ENCODE results near the gene PHF24.

PHF24 gene

DNA sequence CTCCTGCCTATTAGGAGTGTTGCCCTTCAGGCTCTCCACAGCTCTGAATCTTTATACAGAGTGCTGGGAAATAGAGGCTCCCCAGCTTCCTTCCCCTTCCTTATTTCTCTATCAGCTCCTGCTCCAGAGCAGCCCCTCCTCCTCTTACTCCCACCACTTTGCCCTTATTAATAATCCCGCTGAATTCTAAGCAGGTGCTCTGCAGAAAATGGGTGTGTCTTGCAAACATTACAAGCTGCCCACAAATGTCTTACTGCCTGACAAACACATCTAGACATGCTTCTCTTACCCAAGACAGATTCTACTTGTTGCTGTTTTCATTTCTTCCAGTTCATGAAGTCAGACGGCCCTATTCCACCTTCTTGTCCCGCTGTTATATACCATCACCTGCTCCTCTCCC lies 6.4 kb downstream of the PHF24 start:
- Histone ChIP-seq H3F3A (ENCODE audit: low read depth) (no peaks in the 10 kb centered on the region), H3K36me3 (ENCODE audit: insufficient read depth, low read length) (no peaks in the 10 kb centered on the region), H3K9ac (ENCODE audit: low read depth, low read length, poor library complexity, severe bottlenecking) (no peak overlapping the region), H3K9me3 (ENCODE audit: insufficient read depth, low read depth, low read length) (no peaks in the 10 kb centered on the region), H2AFZ (ENCODE audit: low read length) (no peak overlapping the region), H3K4me2 (ENCODE audit: low read depth, low read length, poor library complexity, severe bottlenecking) (no peak overlapping the region), H4K20me1 (ENCODE audit: insufficient read depth, low read length, poor library complexity, severe bottlenecking) (no peaks in the 10 kb centered on the region), H3K79me2 (ENCODE audit: insufficient read depth, low read length) (no peaks in the 10 kb centered on the region), H3K4me1 (ENCODE audit: insufficient read depth, low read length, poor library complexity, severe bottlenecking) (no peaks in the 10 kb centered on the region), H3K9me2 (replicated peaks; ENCODE audit: low read depth, low read length) (no peaks in the 10 kb centered on the region), H3K27me3 (ENCODE audit: insufficient read depth, low read length, poor library complexity, severe bottlenecking) (peaks cover 4% of the 10 kb centered on the region), H3K4me3 (ENCODE audit: low read length, poor library complexity, severe bottlenecking) (no peak overlapping the region)
- TF ChIP-seq EZH2phosphoT487 (IDR thresholded peaks at IDR 0.05; ENCODE audit: borderline replicate concordance): no peak
- TF ChIP-seq, protein P1, sequence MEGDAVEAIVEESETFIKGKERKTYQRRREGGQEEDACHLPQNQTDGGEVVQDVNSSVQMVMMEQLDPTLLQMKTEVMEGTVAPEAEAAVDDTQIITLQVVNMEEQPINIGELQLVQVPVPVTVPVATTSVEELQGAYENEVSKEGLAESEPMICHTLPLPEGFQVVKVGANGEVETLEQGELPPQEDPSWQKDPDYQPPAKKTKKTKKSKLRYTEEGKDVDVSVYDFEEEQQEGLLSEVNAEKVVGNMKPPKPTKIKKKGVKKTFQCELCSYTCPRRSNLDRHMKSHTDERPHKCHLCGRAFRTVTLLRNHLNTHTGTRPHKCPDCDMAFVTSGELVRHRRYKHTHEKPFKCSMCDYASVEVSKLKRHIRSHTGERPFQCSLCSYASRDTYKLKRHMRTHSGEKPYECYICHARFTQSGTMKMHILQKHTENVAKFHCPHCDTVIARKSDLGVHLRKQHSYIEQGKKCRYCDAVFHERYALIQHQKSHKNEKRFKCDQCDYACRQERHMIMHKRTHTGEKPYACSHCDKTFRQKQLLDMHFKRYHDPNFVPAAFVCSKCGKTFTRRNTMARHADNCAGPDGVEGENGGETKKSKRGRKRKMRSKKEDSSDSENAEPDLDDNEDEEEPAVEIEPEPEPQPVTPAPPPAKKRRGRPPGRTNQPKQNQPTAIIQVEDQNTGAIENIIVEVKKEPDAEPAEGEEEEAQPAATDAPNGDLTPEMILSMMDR (conservative IDR thresholded peaks at IDR 0.05; ENCODE audit: low read length): no peak

DNA sequence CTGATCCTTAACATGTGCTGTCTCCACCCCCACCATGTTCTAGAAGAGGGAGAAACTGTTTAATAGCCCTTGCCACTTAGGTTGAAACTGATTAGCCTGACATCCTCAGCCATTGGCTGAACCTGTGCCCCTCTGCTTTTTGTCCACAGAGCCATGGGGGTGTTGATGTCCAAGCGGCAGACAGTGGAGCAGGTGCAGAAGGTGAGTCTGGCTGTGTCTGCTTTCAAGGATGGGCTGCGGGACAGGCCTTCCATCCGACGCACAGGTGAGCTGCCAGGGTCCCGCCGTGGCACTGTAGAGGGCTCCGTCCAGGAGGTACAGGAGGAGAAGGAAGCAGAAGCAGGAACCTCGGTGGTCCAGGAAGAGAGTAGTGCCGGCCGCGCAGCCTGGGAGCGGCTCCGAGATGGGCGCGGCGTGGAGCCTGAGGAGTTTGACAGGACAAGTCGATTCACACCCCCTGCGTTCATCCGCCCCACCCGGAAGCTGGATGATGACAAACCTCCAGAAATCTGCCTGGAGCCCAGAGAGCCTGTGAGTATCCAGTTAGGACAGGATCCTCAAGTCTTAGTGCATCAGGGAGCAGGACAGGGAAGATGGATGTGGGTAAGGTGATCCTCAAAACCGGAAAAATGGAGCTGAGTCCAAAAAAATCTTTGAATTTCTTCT lies 13.2 kb downstream of the PHF24 start:
- Histone ChIP-seq H4K20me1 (ENCODE audit: insufficient read depth, low read length, poor library complexity, severe bottlenecking) (no peaks in the 10 kb centered on the region), H2AFZ (ENCODE audit: low read length) (no peak overlapping the region), H3K9me3 (ENCODE audit: insufficient read depth, low read depth, low read length) (no peaks in the 10 kb centered on the region), H3K4me2 (ENCODE audit: low read depth, low read length, poor library complexity, severe bottlenecking) (no peak overlapping the region), H3K4me3 (ENCODE audit: low read length, poor library complexity, severe bottlenecking) (no peak overlapping the region), H3K79me2 (ENCODE audit: insufficient read depth, low read length) (no peaks in the 10 kb centered on the region), H3F3A (ENCODE audit: low read depth) (no peaks in the 10 kb centered on the region), H3K36me3 (ENCODE audit: insufficient read depth, low read length) (no peaks in the 10 kb centered on the region), H3K27me3 (ENCODE audit: insufficient read depth, low read length, poor library complexity, severe bottlenecking) (peaks cover 4% of the 10 kb centered on the region), H3K9ac (ENCODE audit: low read depth, low read length, poor library complexity, severe bottlenecking) (no peak overlapping the region), H3K4me1 (ENCODE audit: insufficient read depth, low read length, poor library complexity, severe bottlenecking) (no peaks in the 10 kb centered on the region), H3K9me2 (replicated peaks; ENCODE audit: low read depth, low read length) (no peaks in the 10 kb centered on the region)
- TF ChIP-seq EZH2phosphoT487 (IDR thresholded peaks at IDR 0.05; ENCODE audit: borderline replicate concordance): no peak
- TF ChIP-seq, protein P1 (conservative IDR thresholded peaks at IDR 0.05; ENCODE audit: low read length): no peak

DNA sequence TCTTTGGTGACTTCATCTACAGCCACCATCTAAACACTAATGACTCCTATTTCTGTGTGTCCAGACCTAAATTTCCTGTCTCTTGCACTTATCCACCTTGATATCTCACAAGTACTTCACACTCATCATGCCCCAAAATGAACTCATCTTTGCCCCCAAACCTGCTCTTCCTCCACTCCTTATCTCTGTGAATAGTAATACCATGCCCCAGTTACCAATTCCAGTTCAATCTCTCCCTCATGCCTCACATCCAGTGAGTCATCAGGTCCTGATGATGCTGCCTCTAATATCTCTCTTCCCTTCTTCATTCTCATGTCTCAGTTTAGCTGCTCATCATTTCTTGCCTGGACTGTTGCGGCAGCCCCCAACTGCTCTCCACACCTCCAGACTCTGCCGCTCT lies 16.6 kb downstream of the PHF24 start:
- Histone ChIP-seq H3K79me2 (ENCODE audit: insufficient read depth, low read length) (no peaks in the 10 kb centered on the region), H3K36me3 (ENCODE audit: insufficient read depth, low read length) (no peaks in the 10 kb centered on the region), H3F3A (ENCODE audit: low read depth) (no peaks in the 10 kb centered on the region), H3K4me3 (ENCODE audit: low read length, poor library complexity, severe bottlenecking) (no peak overlapping the region), H3K9ac (ENCODE audit: low read depth, low read length, poor library complexity, severe bottlenecking) (no peak overlapping the region), H3K9me2 (replicated peaks; ENCODE audit: low read depth, low read length) (no peaks in the 10 kb centered on the region), H4K20me1 (ENCODE audit: insufficient read depth, low read length, poor library complexity, severe bottlenecking) (no peaks in the 10 kb centered on the region), H3K4me2 (ENCODE audit: low read depth, low read length, poor library complexity, severe bottlenecking) (no peak overlapping the region), H3K4me1 (ENCODE audit: insufficient read depth, low read length, poor library complexity, severe bottlenecking) (no peaks in the 10 kb centered on the region), H2AFZ (ENCODE audit: low read length) (no peak overlapping the region), H3K27me3 (ENCODE audit: insufficient read depth, low read length, poor library complexity, severe bottlenecking) (no peaks in the 10 kb centered on the region), H3K9me3 (ENCODE audit: insufficient read depth, low read depth, low read length) (no peaks in the 10 kb centered on the region)
- no peak for TF ChIP-seq EZH2phosphoT487 (IDR thresholded peaks at IDR 0.05; ENCODE audit: borderline replicate concordance)
- TF ChIP-seq, protein P1 (conservative IDR thresholded peaks at IDR 0.05; ENCODE audit: low read length): no peak
